ENCODE results near the gene ARGFX.
"Not testable (repeated sequence)": the region's sequence is repeated elsewhere in the genome, so short reads cannot be mapped to it uniquely, and the experiment has no call there.

ARGFX gene

GRCh38 chr3:121567649-121568048 is at the start of gene ARGFX:
TSS of gene ARGFX (plus strand) at chr3:121567949. CDS start at chr3:121570714, 2,765 bp downstream.
- DNase-seq (ENCODE audit: low read depth in 2 of 3, low spot score in 1 of 3) = no peak

- DNase-seq (ENCODE audit: low read depth in 2 of 3, low spot score in 1 of 3) = no peak
Observed at GRCh38 chr3:121517953-121518655, 49.6 kb upstream of the ARGFX start.

GRCh38 chr3:121520510-121520909 is 47.2 kb upstream of the ARGFX start:
- no peak for DNase-seq (ENCODE audit: low read depth in 2 of 3, low spot score in 1 of 3)

- no peak for DNase-seq (ENCODE audit: low read depth in 2 of 3, low spot score in 1 of 3)
Observed at GRCh38 chr3:121529308-121529707, 38.4 kb upstream of the ARGFX start.

- no peak for DNase-seq (ENCODE audit: low read depth in 2 of 3, low spot score in 1 of 3)
Observed at GRCh38 chr3:121531269-121531668, 36.5 kb upstream of the ARGFX start.

- no peak for DNase-seq (ENCODE audit: low read depth in 2 of 3, low spot score in 1 of 3)
Observed at GRCh38 chr3:121542924-121543323, 24.8 kb upstream of the ARGFX start.

- peak in 1 of 3 donors; percentile 8 for DNase-seq (ENCODE audit: low read depth in 2 of 3, low spot score in 1 of 3)
Observed at GRCh38 chr3:121545049-121545573, 22.6 kb upstream of the ARGFX start.

GRCh38 chr3:121545574-121546455 is 21.9 kb upstream of the ARGFX start, which contains the start of gene POLQ:
TSS of gene POLQ (minus strand) at chr3:121545988. CDS start at chr3:121545877, 111 bp downstream.
- DNase-seq (ENCODE audit: low read depth in 2 of 3, low spot score in 1 of 3) = peak; percentile 77 to 80 (median 78)

- DNase-seq (ENCODE audit: low read depth in 2 of 3, low spot score in 1 of 3) = no peak
Observed at GRCh38 chr3:121552379-121552778, 15.4 kb upstream of the ARGFX start.

GRCh38 chr3:121552797-121553196 is 15.0 kb upstream of the ARGFX start:
- DNase-seq (ENCODE audit: low read depth in 2 of 3, low spot score in 1 of 3) = no peak

- no peak for DNase-seq (ENCODE audit: low read depth in 2 of 3, low spot score in 1 of 3)
Observed at GRCh38 chr3:121557426-121557934, 10.3 kb upstream of the ARGFX start.

GRCh38 chr3:121562148-121562547 is 5.6 kb upstream of the ARGFX start:
- DNase-seq (ENCODE audit: low read depth in 2 of 3, low spot score in 1 of 3) = no peak

GRCh38 chr3:121566773-121567172 is 976 bp upstream of the ARGFX start:
- DNase-seq (ENCODE audit: low read depth in 2 of 3, low spot score in 1 of 3) = no peak

GRCh38 chr3:121574449-121574848 is 6.7 kb downstream of the ARGFX start:
- DNase-seq (ENCODE audit: low read depth in 2 of 3, low spot score in 1 of 3) = no peak

GRCh38 chr3:121581691-121582090 is 13.9 kb downstream of the ARGFX start:
- DNase-seq (ENCODE audit: low read depth in 2 of 3, low spot score in 1 of 3) = no peak

- no peak for DNase-seq (ENCODE audit: low read depth in 2 of 3, low spot score in 1 of 3)
Observed at GRCh38 chr3:121584418-121584817, 16.7 kb downstream of the ARGFX start.

- DNase-seq (ENCODE audit: low read depth in 2 of 3, low spot score in 1 of 3) = no peak
Observed at GRCh38 chr3:121592856-121593702, 25.3 kb downstream of the ARGFX start, which contains the start of gene FBXO40. TSS of gene FBXO40 (plus strand) at chr3:121593379. CDS start at chr3:121620576, 27,197 bp downstream.

- DNase-seq (ENCODE audit: low read depth in 2 of 3, low spot score in 1 of 3) = not testable (repeated sequence)
Observed at GRCh38 chr3:121593806-121594205, 26.1 kb downstream of the ARGFX start.

GRCh38 chr3:121594850-121595249 is 27.1 kb downstream of the ARGFX start:
- no peak for DNase-seq (ENCODE audit: low read depth in 2 of 3, low spot score in 1 of 3)

- no peak for DNase-seq (ENCODE audit: low read depth in 2 of 3, low spot score in 1 of 3)
Observed at GRCh38 chr3:121595765-121596406, 28.1 kb downstream of the ARGFX start.
